HCT116 (cell line): ENCODE measurements around the gene TRIL.

Experiments
- CTCF ChIP-seq, 3 experiments: fragments of 200-600 bp in 1 of 3; sonication (generic) in 1 of 3; IDR thresholded peaks in 2 of 3; conservative IDR thresholded peaks in 1 of 3; 2 replicates each; pipeline ENCODE4 v1.5.1; 2012 to 2017; ENCODE audit warnings: low read depth in 2 of 3, low read length in 2 of 3, antibody characterized with exemption in 1 of 3, borderline replicate concordance in 1 of 3, control low read depth in 1 of 3, mild to moderate bottlenecking in 1 of 3, mixed read lengths in 1 of 3, mixed run types in 1 of 3, moderate library complexity in 1 of 3; ENCODE audit not compliant: insufficient read depth in 1 of 3
- POLR2A ChIP-seq: IDR thresholded peaks from 2 replicates; pipeline ENCODE4 v1.7.0; 2011; ENCODE audit warnings: borderline replicate concordance; ENCODE audit not compliant: insufficient read depth, insufficient read length; ENCODE audit errors: extremely low read depth
- SRF ChIP-seq: IDR thresholded peaks from 2 replicates; pipeline ENCODE4 v1.6.1; 2012; ENCODE audit warnings: low read depth

- no peak for TF ChIP-seq CTCF (IDR thresholded peaks at IDR 0.05 in 2 of 3, conservative IDR thresholded peaks at IDR 0.05 in 1 of 3; ENCODE audit: borderline replicate concordance in 1 of 3, insufficient read depth in 1 of 3, low read depth in 2 of 3, low read length in 2 of 3)
- TF ChIP-seq SRF = no peak
- no peak for TF ChIP-seq POLR2A
Measured at GRCh38 chr7:28983396-28984190, 25.5 kb upstream of the TRIL start.
